Right ventricle myocardium superior (tissue), 1 donor: ENCODE results near the gene GAGE12G. TPM values are rescaled to one million over a fixed set of nuclear protein-coding genes. Genes with fewer than 3 reads are reported as not detected.
"Not testable (repeated sequence)": the region's sequence is repeated elsewhere in the genome, so short reads cannot be mapped to it uniquely, and the experiment has no call there.

ENCODE experiments used
- ATAC-seq: fragments of 200-7000 bp; cut with Tn5 transposase; one replicate; pipeline ENCODE4 v1.9.1; 2020; ENCODE audit warnings: mild to moderate bottlenecking; ENCODE audit not compliant: poor library complexity
- DNase-seq: peaks from one replicate; pipeline ENCODE4 v3.0.0-alpha.2; 2020
- intact Hi-C: fragments of 100-400 bp; cut with DNase I; formaldehyde crosslinking; loops from one replicate; pipeline ENCODE4 v1.11.2; 2022
- long read RNA-seq: library from polyadenylated mRNA; unstranded; transcript quantifications from one replicate; pipeline ENCODE4 v2.0.0, GENCODE V29; 2021
- total RNA-seq: library from RNA; stranded (reverse); fragmentation: NEBNext Ultra II Directional; extraction: Animal tissue kit (Norgen Biotek cat#: 25700); gene quantifications from one replicate; pipeline ENCODE4 v1.2.1, GENCODE V29; 2021
- donor health status: DM: no; HTN: yes; CAD: no; lungs with severe emphysema.

GAGE12G gene
- total RNA-seq: not detected
- long read RNA-seq: 0 reads

GRCh38 chrX:49570100-49570499, at the start of gene GAGE12G:
TSS of gene GAGE12G (plus strand) at chrX:49570400. CDS start at chrX:49571555, 1,155 bp downstream.
- ATAC-seq, intact Hi-C loops, DNase-seq: not testable (repeated sequence)

- intact Hi-C loops, DNase-seq, ATAC-seq: not testable (repeated sequence)
These were observed 38.3 kb upstream of the GAGE12G start, which contains the start of gene GAGE12C for GRCh38 chrX:49531877-49532276. TSS of gene GAGE12C (plus strand) at chrX:49532177. CDS start at chrX:49533332, 1,155 bp downstream.

- DNase-seq, ATAC-seq, intact Hi-C loops: not testable (repeated sequence)
These were observed 28.8 kb upstream of the GAGE12G start, which contains the start of gene GAGE12D for GRCh38 chrX:49541433-49541832. TSS of gene GAGE12D (plus strand) at chrX:49541733. CDS start at chrX:49542888, 1,155 bp downstream.

- ATAC-seq, DNase-seq, intact Hi-C loops: not testable (repeated sequence)
These were observed 19.2 kb upstream of the GAGE12G start, which contains the start of gene GAGE12E for GRCh38 chrX:49550989-49551388. TSS of gene GAGE12E (plus strand) at chrX:49551289. CDS start at chrX:49552444, 1,155 bp downstream.

- intact Hi-C loops, ATAC-seq, DNase-seq: not testable (repeated sequence)
These were observed 9.7 kb upstream of the GAGE12G start, which contains the start of gene GAGE12F for GRCh38 chrX:49560542-49560941. TSS of gene GAGE12F (plus strand) at chrX:49560842. CDS start at chrX:49561997, 1,155 bp downstream.

GRCh38 chrX:49568728-49569127, 1.5 kb upstream of the GAGE12G start:
- peak; percentile 25 for DNase-seq
- ATAC-seq, intact Hi-C loops: not testable (repeated sequence)

- DNase-seq, intact Hi-C loops, ATAC-seq: not testable (repeated sequence)
These were observed 1.0 kb upstream of the GAGE12G start for GRCh38 chrX:49569152-49569551.

GRCh38 chrX:49579649-49580048, 9.4 kb downstream of the GAGE12G start, which contains the start of gene GAGE12H:
TSS of gene GAGE12H (plus strand) at chrX:49579949. CDS start at chrX:49581104, 1,155 bp downstream.
- ATAC-seq, DNase-seq, intact Hi-C loops: not testable (repeated sequence)

GRCh38 chrX:49589196-49589595, 19.0 kb downstream of the GAGE12G start, which contains the start of gene GAGE2A:
TSS of gene GAGE2A (plus strand) at chrX:49589496. CDS start at chrX:49590651, 1,155 bp downstream.
- DNase-seq, ATAC-seq, intact Hi-C loops: not testable (repeated sequence)

- ATAC-seq, intact Hi-C loops: not testable (repeated sequence)
- DNase-seq: peak; percentile 29
These were observed 19.7 kb downstream of the GAGE12G start for GRCh38 chrX:49589769-49590478.

- intact Hi-C loops, ATAC-seq, DNase-seq: not testable (repeated sequence)
These were observed 20.3 kb downstream of the GAGE12G start for GRCh38 chrX:49590488-49590887.

GRCh38 chrX:49598720-49599119, 28.5 kb downstream of the GAGE12G start, which contains the start of gene GAGE1:
TSS of gene GAGE1 (plus strand) at chrX:49599020. CDS start at chrX:49600175, 1,155 bp downstream.
- intact Hi-C loops, ATAC-seq, DNase-seq: not testable (repeated sequence)

- DNase-seq (no peak), ATAC-seq (no peak)
- intact Hi-C loops: no loop called here
These were observed 40.6 kb downstream of the GAGE12G start for GRCh38 chrX:49610718-49611310.

- ATAC-seq (no peak), DNase-seq (no peak)
- intact Hi-C loops: no loop called here
These were observed 48.4 kb downstream of the GAGE12G start for GRCh38 chrX:49618574-49618973.

Other genes starting within 250 kb of the GAGE12G start
- gene GAGE12J, start 248.4 kb upstream of the GAGE12G start, total RNA-seq: not detected
- gene GAGE13, start 238.8 kb upstream of the GAGE12G start, total RNA-seq: not detected
- not detected for gene GAGE12C, start 38.2 kb upstream of the GAGE12G start, total RNA-seq
- gene GAGE12D, start 28.7 kb upstream of the GAGE12G start, total RNA-seq: not detected
- not detected for gene GAGE12E, start 19.1 kb upstream of the GAGE12G start, total RNA-seq
- gene GAGE12F, start 9.6 kb upstream of the GAGE12G start, total RNA-seq: not detected
- gene GAGE12H, start 9.5 kb downstream of the GAGE12G start, total RNA-seq: not detected
- not detected for gene GAGE2A, start 19.1 kb downstream of the GAGE12G start, total RNA-seq
- gene GAGE1, start 28.6 kb downstream of the GAGE12G start, total RNA-seq: not detected
- gene PAGE1, start 125.6 kb downstream of the GAGE12G start, total RNA-seq: not detected